Body of pancreas (tissue), 4 donors: ENCODE results near the gene DYNC1LI2. TPM values are rescaled to one million over a fixed set of nuclear protein-coding genes. Genes with fewer than 3 reads are reported as not detected.

Experiments used
- ATAC-seq: fragments of 150-250 bp; one replicate; pipeline ENCODE4 v1.9.1; 2016
- DNase-seq, 4 donors: peaks; one replicate each; pipeline ENCODE4 v3.0.0-alpha.2; 2019
- H3K27ac ChIP-seq, 4 donors: fragments of 200-600 bp; sonication (generic); 1 replicate in 3 of 4; 2 replicates in 1 of 4; pipeline versions ENCODE4 v1.5.1 to v1.6.1; 2016 to 2019; ENCODE audit warnings: mild to moderate bottlenecking in 1 of 4, mixed read lengths in 1 of 4, moderate library complexity in 1 of 4
- H3K27me3 ChIP-seq, 2 donors: fragments of 200-600 bp; sonication (generic); one replicate each; pipeline ENCODE4 v1.6.0; 2016; ENCODE audit warnings: mild to moderate bottlenecking in 1 of 2
- H3K36me3 ChIP-seq, 2 donors: fragments of 200-600 bp; sonication (generic); replicated peaks in 1 of 2; 2 replicates each; pipeline ENCODE4 v1.5.1; 2016; ENCODE audit warnings: low read depth in 2 of 2; ENCODE audit not compliant: insufficient read depth in 1 of 2
- H3K4me1 ChIP-seq: fragments of 200-600 bp; sonication (generic); one replicate; pipeline ENCODE4 v1.6.0; 2016
- H3K4me3 ChIP-seq, 2 donors: fragments of 200-600 bp; sonication (generic); 1 replicate in 1 of 2; 2 replicates in 1 of 2; pipeline ENCODE4 v1.5.1; 2016 to 2019
- H3K9me3 ChIP-seq, 3 donors: fragments of 200-600 bp; sonication (generic); 1 replicate in 2 of 3; 2 replicates in 1 of 3; pipeline ENCODE4 v1.5.1; 2016
- CTCF ChIP-seq, 7 experiments: fragments of 450-650 bp in 4 of 7; fragments of 200-600 bp in 3 of 7; sonication (generic) in 3 of 7; IDR thresholded peaks; one replicate each; pipeline ENCODE4 v1.5.1; 2016 to 2019; ENCODE audit warnings: antibody characterized with exemption in 7 of 7
- POLR2A ChIP-seq, 3 donors: fragments of 450-650 bp; IDR thresholded peaks; one replicate each; pipeline ENCODE4 v1.6.1; 2016; ENCODE audit warnings: antibody characterized with exemption in 3 of 3, mild to moderate bottlenecking in 2 of 3
- WGBS, 2 donors: methylation state at CpG; one replicate each; pipeline ENCODE4 v1.1.5; 2017; 5-methylcytosine and 5-hydroxymethylcytosine counted together
- intact Hi-C: fragments of 100-400 bp; cut with DNase I; formaldehyde crosslinking; loops from one replicate; pipeline ENCODE4 v1.15.1; 2023
- total RNA-seq, 2 donors: library from RNA; depleted of rRNA; stranded (reverse); fragments of >200 nt; gene quantifications; one replicate each; pipeline ENCODE4 v1.1.0, GENCODE V29; 2016

Gene DYNC1LI2
- total RNA-seq, 2 donors from 2014 or later: 87.3 to 109 TPM

DNA sequence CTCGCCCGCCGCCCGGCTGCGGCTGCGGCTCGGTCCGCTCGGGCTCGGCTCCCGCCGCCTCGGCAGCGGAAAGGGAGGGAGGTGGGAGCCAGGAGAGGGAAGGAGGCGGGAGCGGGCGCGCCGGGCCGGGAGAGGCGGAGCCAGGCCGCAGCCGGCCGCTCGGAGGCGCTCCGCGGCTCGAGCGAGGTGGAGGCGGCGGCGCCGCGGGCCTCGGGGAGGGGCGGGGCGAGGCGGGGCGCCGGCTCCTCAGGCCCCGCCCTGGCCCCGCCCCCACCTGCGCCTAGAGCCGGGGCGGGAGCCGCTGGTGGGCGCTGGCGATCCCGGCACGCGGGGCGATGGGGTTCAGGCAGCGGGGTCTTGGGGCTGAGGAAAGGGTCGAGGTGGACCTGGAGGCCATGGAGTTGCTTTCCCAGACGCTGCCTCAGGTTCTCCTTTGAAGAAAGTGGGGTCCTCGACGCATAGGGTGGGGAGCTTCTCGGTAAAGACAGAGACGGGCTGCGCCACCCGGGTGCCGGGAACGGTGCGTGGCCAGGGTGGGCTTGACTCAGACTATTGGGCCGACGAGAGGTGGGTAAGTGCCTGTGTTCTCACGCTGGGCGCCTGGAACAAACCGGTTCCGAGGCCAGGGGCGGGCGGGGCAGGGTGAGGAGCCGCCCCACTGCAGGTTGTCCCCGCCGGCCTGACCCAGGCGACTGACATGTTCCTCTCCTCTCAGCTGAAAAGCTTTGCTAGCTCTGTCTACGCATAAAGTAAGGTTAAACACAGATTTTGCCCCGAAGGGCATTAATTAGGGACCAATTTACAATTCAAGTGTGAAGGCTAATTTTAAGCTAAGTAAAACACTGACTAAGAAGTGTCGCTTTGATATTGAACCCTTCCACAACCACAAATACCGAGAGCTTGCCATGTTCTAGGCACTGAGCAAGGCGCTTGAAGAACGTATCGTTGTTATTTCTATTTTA is 54.5 kb downstream of the DYNC1LI2 start, which contains the start of gene CMTM4:
Gene CMTM4, minus strand, starts transcription at position 75 of the 962 bp plus-strand sequence. CDS start 218 bp downstream, outside the sequence.
- intact Hi-C loops: no loop called here
- ATAC-seq: peak; percentile 94

GRCh38 chr16:66695935-66696668 is 55.3 kb downstream of the DYNC1LI2 start:
- intact Hi-C loops: no loop called here
- ATAC-seq (peak; percentile 65), DNase-seq (peak; percentile 70 to 78 (median 76))
- H3K27ac ChIP-seq: peak overlapping the region; percentile 79 to 94 (median 92)
- WGBS, 2 donors: 1% methylated on average over 74 of the region's 91 CpGs; no CpG with 5 or more reads in 1 of the 2 donors
- peaks cover 31% of the 10 kb centered on the region for H3K4me1 ChIP-seq
- H3K4me3 ChIP-seq: peak overlapping the region; percentile 38 to 44
- TF ChIP-seq CTCF (IDR thresholded peaks at IDR 0.05): no peak
- peak; percentile 54 to 68 (median 64) for TF ChIP-seq POLR2A (IDR thresholded peaks at IDR 0.05)
- no peaks in the 10 kb centered on the region for H3K9me3 ChIP-seq
- H3K27me3 ChIP-seq: no peaks in the 10 kb centered on the region
- H3K36me3 ChIP-seq: no peaks in the 10 kb centered on the region

More for the DNA sequence above, 54.5 kb downstream of the DYNC1LI2 start, which contains the start of gene CMTM4:
- no peaks in the 10 kb centered on the region for H3K27me3 ChIP-seq
- WGBS, 2 donors: 3 to 18% methylated on average over 10 to 62 of the region's 84 CpGs
- H3K9me3 ChIP-seq: no peaks in the 10 kb centered on the region
- H3K36me3 ChIP-seq: no peaks in the 10 kb centered on the region
- TF ChIP-seq POLR2A (IDR thresholded peaks at IDR 0.05) (peak in 2 of 3 donors; percentile 31 to 54), CTCF (IDR thresholded peaks at IDR 0.05) (peak in 5 of 7 experiments; percentile 12 to 64 (median 18))
- H3K4me3 ChIP-seq: peak within 1 kb of the TSS; percentile 42 to 56
- peaks cover 31% of the 10 kb centered on the region for H3K4me1 ChIP-seq
- peak; percentile 88 to 91 (median 90) for DNase-seq
- H3K27ac ChIP-seq: peak within 1 kb of the TSS; percentile 79 to 94 (median 92)

- DNase-seq: peak in 2 of 4 donors; percentile 22 to 29
- WGBS, 2 donors: 10 to 33% methylated on average over 1 to 8 of the region's 8 CpGs
- Histone ChIP-seq H3K9me3 (no peaks in the 10 kb centered on the region), H3K36me3 (no peaks in the 10 kb centered on the region), H3K4me3 (peak overlapping the region; percentile 38 to 44), H3K27ac (peak overlapping the region; percentile 79 to 94 (median 92)), H3K4me1 (peaks cover 31% of the 10 kb centered on the region), H3K27me3 (no peaks in the 10 kb centered on the region)
- intact Hi-C loops: no loop called here
- TF ChIP-seq POLR2A (IDR thresholded peaks at IDR 0.05) (no peak), CTCF (IDR thresholded peaks at IDR 0.05) (no peak)
- no peak for ATAC-seq
These were observed 55.9 kb downstream of the DYNC1LI2 start for GRCh38 chr16:66695471-66695934.

DNA sequence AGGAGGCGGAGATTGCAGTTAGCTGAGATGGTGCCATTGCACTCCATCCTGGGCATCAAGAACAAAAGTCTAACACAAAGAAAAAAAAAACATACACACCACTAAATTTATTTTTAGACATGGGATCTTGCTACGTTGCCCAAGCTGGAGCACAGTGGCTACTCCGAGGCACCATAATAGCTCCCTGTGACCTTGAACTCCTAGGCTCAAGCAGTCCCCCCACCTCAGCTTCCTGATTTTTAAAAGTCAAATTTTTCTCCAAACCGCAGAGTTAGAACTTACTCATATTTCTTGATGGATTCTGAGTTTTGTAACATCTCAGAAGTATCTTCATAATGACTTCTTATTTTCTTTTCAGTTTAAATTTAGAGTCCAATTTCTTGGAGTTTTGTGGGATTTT is 58.3 kb downstream of the DYNC1LI2 start:
- peaks cover 36% of the 10 kb centered on the region for H3K4me1 ChIP-seq
- no peak overlapping the region for H3K4me3 ChIP-seq
- H3K27me3 ChIP-seq: no peaks in the 10 kb centered on the region
- H3K9me3 ChIP-seq: no peaks in the 10 kb centered on the region
- no peaks in the 10 kb centered on the region for H3K36me3 ChIP-seq
- intact Hi-C loops: no loop called here
- DNase-seq: no peak
- WGBS, 2 donors: 83 to 95% methylated on average over 4 of the region's 4 CpGs
- TF ChIP-seq CTCF (IDR thresholded peaks at IDR 0.05) (no peak), POLR2A (IDR thresholded peaks at IDR 0.05) (no peak)
- ATAC-seq: no peak
- H3K27ac ChIP-seq: no peak overlapping the region
